SU-DHL-6 (cell line): ENCODE data around the gene SMAP1.

Source experiments
- H2AFZ ChIP-seq: fragments of 200-600 bp; sonication (generic); 2 replicates; pipeline ENCODE4 v1.6.1; 2014; ENCODE audit warnings: low read depth, mild to moderate bottlenecking, moderate library complexity, mixed read lengths, antibody characterized with exemption, low read length; ENCODE audit not compliant: severe bottlenecking
- H3F3A ChIP-seq: fragments of 200-600 bp; shearing (Covaris generic); 2 replicates; pipeline ENCODE4 v1.6.0; 2016; ENCODE audit warnings: antibody characterized with exemption, mild to moderate bottlenecking; ENCODE audit not compliant: insufficient read depth
- H3K27ac ChIP-seq: fragments of 200-600 bp; sonication (generic); 2 replicates; pipeline ENCODE4 v1.5.1; 2016; ENCODE audit warnings: low read depth, mild to moderate bottlenecking, low read length, moderate library complexity, mixed read lengths
- H3K27me3 ChIP-seq: fragments of 200-600 bp; sonication (generic), shearing (Covaris generic); 2 replicates; pipeline ENCODE4 v1.6.0; 2014; ENCODE audit warnings: mild to moderate bottlenecking, low read length
- H3K36me3 ChIP-seq: fragments of 200-600 bp; sonication (generic); 2 replicates; pipeline ENCODE4 v1.6.1; 2014; ENCODE audit warnings: mild to moderate bottlenecking, low read length, mixed read lengths
- H3K4me2 ChIP-seq: fragments of 300-600, 200-600 bp; shearing (Covaris generic), sonication (generic); 2 replicates; pipeline ENCODE4 v1.6.0; 2014; ENCODE audit warnings: low read length, low read depth, mild to moderate bottlenecking; ENCODE audit not compliant: poor library complexity, severe bottlenecking
- H3K4me3 ChIP-seq: fragments of 200-600 bp; sonication (generic); 2 replicates; pipeline ENCODE4 v1.5.1; 2014; ENCODE audit warnings: antibody characterized with exemption, low read length, mild to moderate bottlenecking, mixed read lengths; ENCODE audit not compliant: insufficient read depth, poor library complexity, severe bottlenecking
- H3K79me2 ChIP-seq: fragments of 200-600 bp; sonication (generic); 2 replicates; pipeline ENCODE4 v1.6.1; 2014; ENCODE audit warnings: mild to moderate bottlenecking, low read length, moderate library complexity; ENCODE audit not compliant: insufficient read depth
- H3K9ac ChIP-seq: fragments of 200-600 bp; sonication (generic); 2 replicates; pipeline ENCODE4 v1.7.0; 2014; ENCODE audit warnings: mild to moderate bottlenecking, low read length
- H3K9me2 ChIP-seq: fragments of 200-600 bp; sonication (generic); replicated peaks from 2 replicates; pipeline ENCODE4 v1.6.1; 2014; ENCODE audit warnings: low read length; ENCODE audit not compliant: insufficient read depth
- H3K9me3 ChIP-seq: fragments of 200-600 bp; sonication (generic); 2 replicates; pipeline ENCODE4 v1.6.1; 2014; ENCODE audit warnings: low read length, mixed read lengths; ENCODE audit not compliant: insufficient read depth
- H4K20me1 ChIP-seq: fragments of 200-600 bp; sonication (generic); 2 replicates; pipeline ENCODE4 v1.6.1; 2014; ENCODE audit warnings: low read depth, mild to moderate bottlenecking, antibody characterized with exemption, low read length, moderate library complexity, mixed read lengths
- EZH2phosphoT487 ChIP-seq: fragments of 200-600 bp; sonication (generic), shearing (Covaris generic); conservative IDR thresholded peaks from 2 replicates; pipeline ENCODE4 v1.6.1; 2018; ENCODE audit warnings: mild to moderate bottlenecking, antibody characterized with exemption, low read length, moderate library complexity, mixed read lengths
- TF ChIP-seq, protein P1 (sequence below): fragments of 200-600 bp; sonication (generic); IDR thresholded peaks from one replicate; pipeline ENCODE4 v1.5.1; 2017; ENCODE audit warnings: antibody characterized with exemption, mild to moderate bottlenecking, low read length, moderate library complexity; ENCODE audit not compliant: insufficient read depth, poor library complexity, severe bottlenecking

SMAP1 gene

DNA sequence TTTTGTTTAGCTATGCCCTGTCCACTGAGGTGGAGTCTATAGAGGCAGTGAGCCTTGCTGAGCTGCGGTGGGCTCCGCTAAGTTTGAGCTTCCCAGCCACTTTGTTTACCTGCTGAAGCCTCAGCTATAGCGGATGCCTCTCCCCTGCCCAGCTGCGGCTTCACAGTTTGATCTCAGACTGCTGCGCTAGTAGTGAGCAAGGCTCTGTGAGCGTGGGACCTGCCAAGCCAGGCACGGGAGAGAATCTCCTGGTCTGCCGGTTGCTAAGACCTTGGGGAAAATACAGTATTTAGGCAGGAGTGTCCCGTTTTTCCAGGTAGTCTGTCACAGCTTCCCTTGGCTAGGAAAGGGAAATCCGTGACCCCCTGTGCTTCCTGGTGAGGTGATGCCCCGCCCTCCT is 138.4 kb downstream of the SMAP1 start:
- Histone ChIP-seq H3F3A (no peaks in the 10 kb centered on the region), H2AFZ (no peak overlapping the region), H3K9me2 (no peaks in the 10 kb centered on the region), H3K27ac (no peak overlapping the region), H3K36me3 (no peaks in the 10 kb centered on the region), H3K4me2 (no peak overlapping the region), H3K79me2 (no peaks in the 10 kb centered on the region), H3K27me3 (no peaks in the 10 kb centered on the region), H4K20me1 (no peaks in the 10 kb centered on the region), H3K4me3 (no peak overlapping the region), H3K9me3 (no peaks in the 10 kb centered on the region), H3K9ac (no peak overlapping the region)
- TF ChIP-seq, protein P1, sequence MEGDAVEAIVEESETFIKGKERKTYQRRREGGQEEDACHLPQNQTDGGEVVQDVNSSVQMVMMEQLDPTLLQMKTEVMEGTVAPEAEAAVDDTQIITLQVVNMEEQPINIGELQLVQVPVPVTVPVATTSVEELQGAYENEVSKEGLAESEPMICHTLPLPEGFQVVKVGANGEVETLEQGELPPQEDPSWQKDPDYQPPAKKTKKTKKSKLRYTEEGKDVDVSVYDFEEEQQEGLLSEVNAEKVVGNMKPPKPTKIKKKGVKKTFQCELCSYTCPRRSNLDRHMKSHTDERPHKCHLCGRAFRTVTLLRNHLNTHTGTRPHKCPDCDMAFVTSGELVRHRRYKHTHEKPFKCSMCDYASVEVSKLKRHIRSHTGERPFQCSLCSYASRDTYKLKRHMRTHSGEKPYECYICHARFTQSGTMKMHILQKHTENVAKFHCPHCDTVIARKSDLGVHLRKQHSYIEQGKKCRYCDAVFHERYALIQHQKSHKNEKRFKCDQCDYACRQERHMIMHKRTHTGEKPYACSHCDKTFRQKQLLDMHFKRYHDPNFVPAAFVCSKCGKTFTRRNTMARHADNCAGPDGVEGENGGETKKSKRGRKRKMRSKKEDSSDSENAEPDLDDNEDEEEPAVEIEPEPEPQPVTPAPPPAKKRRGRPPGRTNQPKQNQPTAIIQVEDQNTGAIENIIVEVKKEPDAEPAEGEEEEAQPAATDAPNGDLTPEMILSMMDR, result no peak
- TF ChIP-seq EZH2phosphoT487, result no peak

GRCh38 chr6:70811788-70812187 is 144.1 kb downstream of the SMAP1 start:
- no peak overlapping the region for H3K4me2 ChIP-seq
- no peak overlapping the region for H2AFZ ChIP-seq
- H3K9me3 ChIP-seq, result no peaks in the 10 kb centered on the region
- no peaks in the 10 kb centered on the region for H4K20me1 ChIP-seq
- H3K79me2 ChIP-seq, result no peaks in the 10 kb centered on the region
- no peak overlapping the region for H3K27ac ChIP-seq
- no peak overlapping the region for H3K9ac ChIP-seq
- H3K9me2 ChIP-seq, result no peaks in the 10 kb centered on the region
- H3F3A ChIP-seq, result no peaks in the 10 kb centered on the region
- no peak overlapping the region for H3K4me3 ChIP-seq
- no peaks in the 10 kb centered on the region for H3K36me3 ChIP-seq
- no peaks in the 10 kb centered on the region for H3K27me3 ChIP-seq
- TF ChIP-seq, protein P1, result no peak
- TF ChIP-seq EZH2phosphoT487, result no peak

GRCh38 chr6:70813885-70814284 is 146.2 kb downstream of the SMAP1 start:
- Histone ChIP-seq H4K20me1 (no peaks in the 10 kb centered on the region), H2AFZ (no peak overlapping the region), H3K9ac (no peak overlapping the region), H3K9me2 (no peaks in the 10 kb centered on the region), H3K27ac (no peak overlapping the region), H3K4me3 (no peak overlapping the region), H3K79me2 (no peaks in the 10 kb centered on the region), H3K27me3 (no peaks in the 10 kb centered on the region), H3K9me3 (no peaks in the 10 kb centered on the region), H3F3A (no peaks in the 10 kb centered on the region), H3K4me2 (no peak overlapping the region), H3K36me3 (no peaks in the 10 kb centered on the region)
- TF ChIP-seq EZH2phosphoT487, result no peak
- TF ChIP-seq, protein P1, result no peak

DNA sequence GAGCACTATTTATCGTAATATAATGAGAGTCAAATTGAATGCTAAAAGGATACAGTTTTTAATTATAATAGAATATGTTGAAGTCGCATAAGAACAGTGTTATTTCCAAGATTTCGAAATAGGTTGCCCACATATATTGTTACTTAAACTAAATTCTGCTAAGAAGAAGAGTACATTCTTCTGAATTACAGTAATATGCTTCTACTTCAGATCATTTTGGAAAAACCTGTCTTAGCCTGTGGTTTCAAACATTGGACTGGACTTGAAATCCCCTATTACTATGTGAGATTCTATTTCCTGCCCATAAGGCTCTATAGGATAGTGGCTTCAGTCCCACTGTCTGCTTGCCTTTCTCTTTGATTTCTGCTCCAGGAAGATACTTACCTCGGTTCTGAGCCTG is 152.0 kb downstream of the SMAP1 start:
- no peaks in the 10 kb centered on the region for H3K79me2 ChIP-seq
- no peak overlapping the region for H3K9ac ChIP-seq
- no peak overlapping the region for H3K4me3 ChIP-seq
- H3K36me3 ChIP-seq, result peaks cover 4% of the 10 kb centered on the region
- no peak overlapping the region for H3K4me2 ChIP-seq
- H3K27ac ChIP-seq, result no peak overlapping the region
- no peaks in the 10 kb centered on the region for H3K9me2 ChIP-seq
- no peaks in the 10 kb centered on the region for H3K27me3 ChIP-seq
- TF ChIP-seq EZH2phosphoT487, result no peak
- TF ChIP-seq, protein P1, result no peak
- no peaks in the 10 kb centered on the region for H3F3A ChIP-seq
- peaks cover 8% of the 10 kb centered on the region; the same call in 1 of the 2 replicates for H3K9me3 ChIP-seq
- H2AFZ ChIP-seq, result no peak overlapping the region
- H4K20me1 ChIP-seq, result no peaks in the 10 kb centered on the region
